LNCAP (cell line): ENCODE measurements around the gene TMEM132C.

Experiments used
- CTCF ChIP-seq: fragments of 450-650 bp; IDR thresholded peaks from 2 replicates; pipeline ENCODE4 v1.5.1; 2017; ENCODE audit warnings: mild to moderate bottlenecking

The TMEM132C gene

GRCh38 chr12:128570191-128571065 lies 303.5 kb downstream of the TMEM132C start:
- no peak for TF ChIP-seq CTCF

GRCh38 chr12:128571906-128572810 lies 305.2 kb downstream of the TMEM132C start:
- no peak for TF ChIP-seq CTCF

- no peak for TF ChIP-seq CTCF
These were observed 306.9 kb downstream of the TMEM132C start for GRCh38 chr12:128573907-128574306.

GRCh38 chr12:128578045-128578444 lies 311.1 kb downstream of the TMEM132C start:
- no peak for TF ChIP-seq CTCF

- TF ChIP-seq CTCF = no peak
These were observed 314.4 kb downstream of the TMEM132C start for GRCh38 chr12:128581321-128581761.

GRCh38 chr12:128583453-128583852 lies 316.5 kb downstream of the TMEM132C start:
- TF ChIP-seq CTCF = no peak

GRCh38 chr12:128586451-128587029 lies 319.6 kb downstream of the TMEM132C start:
- TF ChIP-seq CTCF = no peak
